ENCODE data around the gene USP33. TPM values are rescaled to one million over a fixed set of nuclear protein-coding genes. Genes with fewer than 3 reads are reported as not detected.
"Not testable (repeated sequence)": the region's sequence is repeated elsewhere in the genome, so short reads cannot be mapped to it uniquely, and the experiment has no call there.

USP33 gene
- 28.5 and 34.7 TPM in 2 replicates for total RNA-seq (2014; rRNA removed; shearing (Covaris generic); ENCODE audit: low replicate concordance)

GRCh38 chr1:77759071-77760028, at the start of gene USP33:
Gene USP33, minus strand, starts transcription at chr1:77759852. Its CDS starts 18,155 bp downstream, at chr1:77741697.
- in situ Hi-C loops (cut with HindIII; ENCODE audit: low pct_unique_long_range_greater_than_20kb, low sequenced_read_pairs): no loop called here
- peak; percentile 79 for DNase-seq (ENCODE audit: low read depth)

GRCh38 chr1:77803371-77803770, 43.7 kb upstream of the USP33 start:
- in situ Hi-C loops (cut with HindIII; ENCODE audit: low pct_unique_long_range_greater_than_20kb, low sequenced_read_pairs): no loop called here
- DNase-seq (ENCODE audit: low read depth): no peak

DNA sequence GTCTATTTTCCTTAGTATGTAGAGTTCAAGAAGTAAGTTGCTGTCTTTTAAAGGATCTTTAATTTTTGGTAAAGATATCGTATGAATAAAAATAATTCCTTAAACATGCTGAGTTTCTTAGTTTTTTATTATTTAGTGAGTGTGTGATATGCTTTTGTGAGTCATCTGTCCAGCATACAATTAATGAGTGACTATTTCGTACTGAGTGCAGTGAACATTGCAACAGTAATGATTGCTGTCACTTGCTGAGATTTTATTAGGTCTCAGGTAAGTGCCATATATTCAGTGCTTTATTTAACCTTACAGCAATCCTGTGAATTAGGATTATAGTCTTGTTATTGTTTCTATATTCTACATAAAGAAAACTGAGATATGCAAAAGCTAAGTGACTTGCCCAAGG, 42.4 kb upstream of the USP33 start:
- in situ Hi-C loops (cut with HindIII; ENCODE audit: low pct_unique_long_range_greater_than_20kb, low sequenced_read_pairs): no loop called here
- DNase-seq (ENCODE audit: low read depth): peak; percentile 7

GRCh38 chr1:77797991-77798390, 38.3 kb upstream of the USP33 start:
- DNase-seq (ENCODE audit: low read depth): no peak
- in situ Hi-C loops (cut with HindIII; ENCODE audit: low pct_unique_long_range_greater_than_20kb, low sequenced_read_pairs): no loop called here

GRCh38 chr1:77796695-77797405, 37.2 kb upstream of the USP33 start:
- DNase-seq (ENCODE audit: low read depth): no peak
- in situ Hi-C loops (cut with HindIII; ENCODE audit: low pct_unique_long_range_greater_than_20kb, low sequenced_read_pairs): no loop called here

- in situ Hi-C loops (cut with HindIII; ENCODE audit: low pct_unique_long_range_greater_than_20kb, low sequenced_read_pairs): no loop called here
- no peak for DNase-seq (ENCODE audit: low read depth)
These were observed 34.9 kb upstream of the USP33 start for GRCh38 chr1:77794550-77794949.

GRCh38 chr1:77786093-77786741, 26.6 kb upstream of the USP33 start:
- in situ Hi-C loops (cut with HindIII; ENCODE audit: low pct_unique_long_range_greater_than_20kb, low sequenced_read_pairs); DNase-seq (ENCODE audit: low read depth): not testable (repeated sequence)

GRCh38 chr1:77783141-77783540, 23.5 kb upstream of the USP33 start:
- DNase-seq (ENCODE audit: low read depth): no peak
- in situ Hi-C loops (cut with HindIII; ENCODE audit: low pct_unique_long_range_greater_than_20kb, low sequenced_read_pairs): no loop called here

GRCh38 chr1:77781683-77782082, 22.0 kb upstream of the USP33 start:
- DNase-seq (ENCODE audit: low read depth): no peak
- in situ Hi-C loops (cut with HindIII; ENCODE audit: low pct_unique_long_range_greater_than_20kb, low sequenced_read_pairs): no loop called here

GRCh38 chr1:77779529-77780281, 20.1 kb upstream of the USP33 start, which contains the start of gene MIGA1:
Gene MIGA1, plus strand, starts transcription at chr1:77779649. Its CDS starts 3,604 bp downstream, at chr1:77783253.
- in situ Hi-C loops (cut with HindIII; ENCODE audit: low pct_unique_long_range_greater_than_20kb, low sequenced_read_pairs): no loop called here
- peak; percentile 77 for DNase-seq (ENCODE audit: low read depth)

DNA sequence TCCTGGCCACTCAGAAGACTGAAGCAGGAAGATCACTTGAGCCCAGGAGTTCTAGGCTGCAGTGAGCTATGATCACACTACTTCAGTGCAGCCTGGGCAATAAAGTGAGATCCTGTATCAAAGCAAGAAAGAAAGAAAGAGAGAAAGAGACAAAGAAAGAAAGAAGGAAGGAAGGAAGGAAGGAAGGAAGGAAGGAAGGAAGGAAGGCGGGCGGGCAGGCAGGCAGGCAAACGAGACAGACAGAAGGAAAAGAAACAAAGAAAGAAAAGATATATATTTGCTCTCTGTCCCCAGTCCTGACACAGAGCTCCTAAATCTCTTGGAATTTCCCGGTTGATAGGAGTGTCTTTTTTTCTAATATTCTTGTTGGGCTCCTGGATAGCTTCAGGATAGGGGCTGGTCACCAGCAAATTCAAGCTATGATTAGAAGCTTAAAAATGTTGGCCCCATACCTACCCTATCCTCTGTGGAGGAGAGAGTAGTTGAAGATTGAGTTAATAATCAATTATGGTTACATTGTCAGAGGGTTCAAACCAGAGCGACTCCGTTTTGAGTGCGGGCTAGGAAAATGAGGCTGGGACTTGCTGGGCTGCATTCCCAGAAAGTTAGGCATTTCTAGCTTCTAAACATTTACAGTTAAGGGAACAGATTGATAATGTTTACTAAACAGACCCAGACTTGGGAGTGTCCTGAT, 16.5 kb upstream of the USP33 start:
- in situ Hi-C loops (cut with HindIII; ENCODE audit: low pct_unique_long_range_greater_than_20kb, low sequenced_read_pairs): no loop called here
- DNase-seq (ENCODE audit: low read depth): no peak

GRCh38 chr1:77768006-77768405, 8.4 kb upstream of the USP33 start:
- no peak for DNase-seq (ENCODE audit: low read depth)
- in situ Hi-C loops (cut with HindIII; ENCODE audit: low pct_unique_long_range_greater_than_20kb, low sequenced_read_pairs): no loop called here

DNA sequence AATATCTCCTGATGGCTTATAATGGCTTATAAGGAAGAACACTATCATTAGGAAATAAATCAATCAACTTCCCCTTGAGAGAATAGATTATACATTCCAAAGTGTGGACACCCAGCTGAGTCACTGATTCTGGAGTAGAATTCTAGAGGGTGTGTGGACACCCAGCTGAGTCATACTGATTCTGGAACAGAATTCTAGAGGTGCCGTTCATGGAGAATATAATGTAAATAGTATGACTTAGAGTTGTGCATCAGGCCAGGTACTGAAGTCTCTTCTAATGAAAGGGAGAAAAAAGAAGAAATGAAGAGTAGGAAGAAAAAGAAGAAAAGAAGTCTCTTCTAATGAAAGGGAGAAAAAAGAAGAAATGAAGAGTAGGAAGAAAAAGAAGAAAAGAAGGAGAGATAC, 2.4 kb upstream of the USP33 start:
- in situ Hi-C loops (cut with HindIII; ENCODE audit: low pct_unique_long_range_greater_than_20kb, low sequenced_read_pairs): no loop called here
- peak; percentile 31 for DNase-seq (ENCODE audit: low read depth)

DNA sequence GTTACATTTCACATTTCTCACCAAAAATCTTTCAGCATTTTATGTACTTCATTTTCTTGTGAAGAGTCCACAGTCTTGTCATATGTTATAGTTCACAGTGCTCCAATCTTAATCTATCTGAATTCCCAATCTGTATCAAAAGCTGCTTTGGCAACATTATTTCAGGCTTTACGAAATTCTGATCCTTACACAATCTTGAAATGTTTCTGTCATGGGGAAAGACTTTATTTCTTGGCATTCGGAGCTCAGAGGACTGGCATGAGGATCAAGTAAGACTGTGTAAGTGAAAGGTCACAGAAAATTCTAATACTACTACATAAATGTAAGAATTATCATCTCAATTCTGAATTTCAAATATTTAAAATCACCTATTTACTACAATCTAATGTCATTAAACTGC, 2.0 kb downstream of the USP33 start:
- no peak for DNase-seq (ENCODE audit: low read depth)
- in situ Hi-C loops (cut with HindIII; ENCODE audit: low pct_unique_long_range_greater_than_20kb, low sequenced_read_pairs): no loop called here

DNA sequence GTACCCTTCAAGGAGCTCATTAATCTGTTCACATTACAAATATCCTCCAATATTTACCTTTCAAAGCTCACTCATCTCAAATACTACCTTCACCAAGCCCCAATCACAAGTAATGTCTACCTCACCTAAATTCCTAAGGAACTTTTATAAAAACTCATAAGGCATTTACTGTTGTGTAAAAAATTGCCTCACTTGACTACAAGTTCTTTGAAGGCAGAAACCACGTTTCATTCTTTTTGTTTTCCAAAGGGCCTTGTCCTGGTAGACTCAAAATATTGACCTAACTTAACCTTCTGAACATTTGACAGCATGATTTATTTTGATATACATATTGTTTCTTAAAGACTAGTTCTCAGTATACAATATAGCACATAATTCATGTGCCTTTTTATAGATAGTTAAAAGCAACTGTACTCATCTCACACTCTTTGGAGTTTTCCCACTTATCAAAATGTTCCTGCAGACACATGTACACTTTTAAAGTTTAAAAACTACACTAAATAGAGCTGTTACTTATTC, 2.5 kb downstream of the USP33 start:
- no peak for DNase-seq (ENCODE audit: low read depth)
- in situ Hi-C loops (cut with HindIII; ENCODE audit: low pct_unique_long_range_greater_than_20kb, low sequenced_read_pairs): no loop called here

DNA sequence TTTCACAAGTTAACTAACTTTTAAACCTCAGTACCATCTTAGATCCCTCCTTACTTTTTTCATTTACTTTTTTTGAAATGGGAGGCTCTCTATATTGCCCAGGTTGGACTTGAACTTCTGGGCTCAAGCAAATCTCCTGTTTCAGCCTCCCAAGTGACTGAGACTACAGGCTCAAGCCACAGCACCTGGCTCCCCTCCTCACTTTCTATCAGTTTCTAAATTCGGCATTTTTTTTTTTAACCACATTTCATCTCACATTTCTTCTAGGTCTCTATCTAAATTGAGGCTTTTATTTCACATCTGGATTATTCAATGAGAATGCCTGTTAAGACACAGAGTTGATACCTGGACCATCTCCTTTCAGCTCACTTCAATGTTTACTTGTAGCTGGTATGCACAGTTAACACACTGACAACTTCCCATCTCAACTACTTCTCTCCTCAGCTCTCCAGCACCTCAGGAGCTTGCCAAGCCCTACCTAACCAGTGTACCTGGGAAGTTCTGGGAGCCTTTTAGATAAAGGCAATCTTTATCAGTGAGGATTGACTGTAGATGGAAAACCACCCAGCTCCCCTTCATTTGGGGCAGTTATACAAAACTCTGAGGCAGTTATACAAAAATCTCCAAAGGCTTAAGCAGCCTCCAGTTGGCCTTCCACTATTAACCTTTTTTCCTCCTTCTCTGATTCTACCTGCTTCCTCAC, 3.4 kb downstream of the USP33 start:
- in situ Hi-C loops (cut with HindIII; ENCODE audit: low pct_unique_long_range_greater_than_20kb, low sequenced_read_pairs): no loop called here
- no peak for DNase-seq (ENCODE audit: low read depth)

DNA sequence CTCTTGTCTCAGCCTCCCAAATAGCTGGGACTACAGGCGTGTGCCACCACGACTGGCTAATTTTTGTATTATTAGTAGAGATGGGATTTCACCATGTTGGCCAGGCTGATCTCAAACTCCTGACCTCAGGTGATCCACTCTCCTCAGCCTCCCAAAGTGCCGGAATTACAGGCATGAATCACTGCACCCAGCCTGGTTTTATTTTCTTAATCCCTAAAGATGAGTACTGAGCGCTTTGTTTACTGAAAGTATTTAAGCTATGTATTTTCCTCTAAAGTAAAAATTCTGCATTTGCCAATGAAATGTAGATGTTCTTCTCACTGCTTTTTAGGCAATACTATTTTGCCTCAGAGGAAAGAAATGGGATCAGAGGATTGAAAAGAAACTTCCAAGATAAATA, 10.2 kb downstream of the USP33 start:
- in situ Hi-C loops (cut with HindIII; ENCODE audit: low pct_unique_long_range_greater_than_20kb, low sequenced_read_pairs); DNase-seq (ENCODE audit: low read depth): not testable (repeated sequence)

Data from Caki2 (cell line).